OCI-LY7 (cell line): ENCODE measurements around the gene FHOD3.

Experiments used
- EZH2phosphoT487 ChIP-seq: fragments of 200-600 bp; sonication (generic); IDR thresholded peaks from 2 replicates; pipeline ENCODE4 v1.6.1; 2018; ENCODE audit warnings: low read depth, borderline replicate concordance, mild to moderate bottlenecking, mixed run types, antibody characterized with exemption, low read length, moderate library complexity, mixed read lengths
- TF ChIP-seq, protein P1 (sequence below): fragments of 200-600 bp; sonication (generic); conservative IDR thresholded peaks from 2 replicates; pipeline ENCODE4 v1.5.1; 2014; ENCODE audit warnings: mild to moderate bottlenecking, antibody characterized with exemption, low read length, moderate library complexity, mixed read lengths

DNA sequence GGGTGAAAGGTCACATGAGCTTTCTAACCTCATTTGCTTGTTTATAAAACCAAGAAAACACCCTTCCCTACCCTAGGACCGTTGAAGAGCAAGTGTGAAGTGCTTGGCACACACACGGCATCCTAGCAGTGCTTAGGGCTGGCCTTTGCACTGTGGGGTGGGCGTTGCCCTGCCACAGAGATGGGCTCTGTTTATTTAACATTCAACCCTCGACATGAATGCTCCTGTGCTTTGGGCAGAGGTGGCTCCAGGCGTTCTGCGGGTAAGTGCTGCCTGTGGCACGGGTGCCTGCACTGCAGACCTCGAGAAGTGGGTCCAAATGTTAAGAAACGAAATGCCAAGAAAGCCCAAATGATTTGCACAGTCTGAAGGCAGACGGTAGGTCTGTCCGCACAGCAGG lies 170.1 kb downstream of the FHOD3 start:
- no peak for TF ChIP-seq EZH2phosphoT487
- TF ChIP-seq, protein P1, sequence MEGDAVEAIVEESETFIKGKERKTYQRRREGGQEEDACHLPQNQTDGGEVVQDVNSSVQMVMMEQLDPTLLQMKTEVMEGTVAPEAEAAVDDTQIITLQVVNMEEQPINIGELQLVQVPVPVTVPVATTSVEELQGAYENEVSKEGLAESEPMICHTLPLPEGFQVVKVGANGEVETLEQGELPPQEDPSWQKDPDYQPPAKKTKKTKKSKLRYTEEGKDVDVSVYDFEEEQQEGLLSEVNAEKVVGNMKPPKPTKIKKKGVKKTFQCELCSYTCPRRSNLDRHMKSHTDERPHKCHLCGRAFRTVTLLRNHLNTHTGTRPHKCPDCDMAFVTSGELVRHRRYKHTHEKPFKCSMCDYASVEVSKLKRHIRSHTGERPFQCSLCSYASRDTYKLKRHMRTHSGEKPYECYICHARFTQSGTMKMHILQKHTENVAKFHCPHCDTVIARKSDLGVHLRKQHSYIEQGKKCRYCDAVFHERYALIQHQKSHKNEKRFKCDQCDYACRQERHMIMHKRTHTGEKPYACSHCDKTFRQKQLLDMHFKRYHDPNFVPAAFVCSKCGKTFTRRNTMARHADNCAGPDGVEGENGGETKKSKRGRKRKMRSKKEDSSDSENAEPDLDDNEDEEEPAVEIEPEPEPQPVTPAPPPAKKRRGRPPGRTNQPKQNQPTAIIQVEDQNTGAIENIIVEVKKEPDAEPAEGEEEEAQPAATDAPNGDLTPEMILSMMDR: no peak
